ENCODE data around the gene RIT1.

DNA sequence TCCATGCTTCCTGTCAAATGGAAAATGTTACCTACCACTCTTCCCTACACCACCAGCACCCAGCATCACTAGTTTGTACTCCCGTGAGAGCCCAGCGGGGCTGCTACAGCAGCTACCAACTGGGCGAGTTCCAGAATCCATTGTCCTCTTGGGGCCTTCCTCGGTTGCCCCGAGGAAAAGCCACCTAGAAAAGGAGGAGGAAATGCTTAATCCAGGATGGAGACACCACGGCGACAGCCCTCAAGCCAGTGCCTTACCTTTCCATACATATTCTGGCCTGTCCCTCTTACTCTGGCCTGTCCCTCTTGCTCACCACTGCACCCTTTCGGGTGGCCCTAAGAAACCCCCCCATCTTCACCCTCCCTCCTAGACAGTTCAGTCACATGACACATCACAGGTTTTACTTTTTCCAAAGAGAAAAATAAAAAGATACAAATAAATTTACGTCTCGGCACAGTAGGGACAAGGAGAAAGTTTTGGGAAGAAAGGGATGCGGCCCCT lies 478 bp downstream of the RIT1 start:
- TF ChIP-seq, protein P1, sequence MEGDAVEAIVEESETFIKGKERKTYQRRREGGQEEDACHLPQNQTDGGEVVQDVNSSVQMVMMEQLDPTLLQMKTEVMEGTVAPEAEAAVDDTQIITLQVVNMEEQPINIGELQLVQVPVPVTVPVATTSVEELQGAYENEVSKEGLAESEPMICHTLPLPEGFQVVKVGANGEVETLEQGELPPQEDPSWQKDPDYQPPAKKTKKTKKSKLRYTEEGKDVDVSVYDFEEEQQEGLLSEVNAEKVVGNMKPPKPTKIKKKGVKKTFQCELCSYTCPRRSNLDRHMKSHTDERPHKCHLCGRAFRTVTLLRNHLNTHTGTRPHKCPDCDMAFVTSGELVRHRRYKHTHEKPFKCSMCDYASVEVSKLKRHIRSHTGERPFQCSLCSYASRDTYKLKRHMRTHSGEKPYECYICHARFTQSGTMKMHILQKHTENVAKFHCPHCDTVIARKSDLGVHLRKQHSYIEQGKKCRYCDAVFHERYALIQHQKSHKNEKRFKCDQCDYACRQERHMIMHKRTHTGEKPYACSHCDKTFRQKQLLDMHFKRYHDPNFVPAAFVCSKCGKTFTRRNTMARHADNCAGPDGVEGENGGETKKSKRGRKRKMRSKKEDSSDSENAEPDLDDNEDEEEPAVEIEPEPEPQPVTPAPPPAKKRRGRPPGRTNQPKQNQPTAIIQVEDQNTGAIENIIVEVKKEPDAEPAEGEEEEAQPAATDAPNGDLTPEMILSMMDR (IDR thresholded peaks at IDR 0.05) = peak in 2 of 12 donors; percentile 19 to 32
- no peak for TF ChIP-seq POLR2A (IDR thresholded peaks at IDR 0.05)
